ENCODE measurements around the gene ANKLE1.
A peak's percentile ranks its signal among the peaks of the same experiment; 100 is the strongest.

The ANKLE1 gene

GRCh38 chr19:17302391-17303166 is 20.9 kb downstream of the ANKLE1 start:
- H3K4me1 Mint-ChIP-seq (ENCODE audit: low read depth) = peaks cover 41% of the 10 kb centered on the region
- intact Hi-C loops (cut with micrococcal nuclease) = no loop called here
- peaks cover 50% of the 10 kb centered on the region for H3K36me3 Mint-ChIP-seq (ENCODE audit: low read depth)
- no peaks in the 10 kb centered on the region for H3K9me3 Mint-ChIP-seq
- peak overlapping the region; percentile 54 for H3K27ac Mint-ChIP-seq
- peak overlapping the region; percentile 78 for H3K4me3 Mint-ChIP-seq
- H3K27me3 Mint-ChIP-seq = no peaks in the 10 kb centered on the region

DNA sequence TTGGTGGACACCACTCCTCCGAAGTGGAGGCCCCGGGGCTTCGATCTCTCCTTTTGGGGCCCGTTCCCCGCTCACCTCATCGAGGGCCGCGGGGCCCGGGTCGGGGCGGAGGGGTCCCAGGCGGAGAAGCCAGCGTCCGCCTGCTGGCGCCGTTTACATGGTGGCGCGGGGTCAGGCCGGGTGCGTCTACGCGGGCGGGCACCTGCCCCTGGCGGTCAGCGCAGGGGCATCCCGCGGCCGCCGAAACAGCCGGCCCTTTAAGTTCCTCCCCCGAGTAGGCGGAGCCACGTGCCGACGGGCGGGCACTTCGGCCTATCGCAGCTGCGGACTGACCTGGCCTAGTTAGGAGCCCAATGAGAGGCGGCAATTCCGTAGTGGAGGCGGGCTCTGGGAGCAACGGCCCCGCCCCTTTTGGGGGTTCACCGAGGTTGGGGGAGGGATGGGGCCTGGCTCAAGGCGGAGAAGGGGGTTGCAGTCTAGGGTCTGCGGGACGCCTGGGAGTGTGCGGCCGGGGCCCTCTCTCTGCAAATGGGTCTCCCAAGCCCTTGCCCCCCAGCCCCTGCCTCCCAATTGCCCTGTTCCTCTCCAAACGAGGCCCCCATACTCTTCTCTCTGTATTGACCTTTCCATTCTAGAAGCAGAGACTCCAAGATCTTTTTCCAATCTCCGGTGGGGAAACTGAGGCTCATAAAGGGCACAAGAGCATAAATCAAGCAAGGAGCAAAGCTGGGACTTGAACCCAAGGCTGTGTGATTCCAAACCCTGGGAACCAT is 21.7 kb downstream of the ANKLE1 start, which contains the start of gene ABHD8:
TSS of gene ABHD8 (minus strand) at position 259 of the 773 bp plus-strand sequence. CDS start 1,809 bp downstream, outside the sequence.
- intact Hi-C loops (cut with micrococcal nuclease) = no loop called here
- Mint-ChIP-seq H3K36me3 (ENCODE audit: low read depth) (peaks cover 44% of the 10 kb centered on the region), H3K4me1 (ENCODE audit: low read depth) (peaks cover 46% of the 10 kb centered on the region), H3K27me3 (no peaks in the 10 kb centered on the region), H3K4me3 (peak within 1 kb of the TSS; percentile 78), H3K27ac (peak within 1 kb of the TSS; percentile 54), H3K9me3 (no peaks in the 10 kb centered on the region)

- Mint-ChIP-seq H3K4me3 (peak overlapping the region; percentile 78), H3K36me3 (ENCODE audit: low read depth) (peaks cover 39% of the 10 kb centered on the region), H3K9me3 (no peaks in the 10 kb centered on the region), H3K4me1 (ENCODE audit: low read depth) (peaks cover 48% of the 10 kb centered on the region), H3K27me3 (no peaks in the 10 kb centered on the region), H3K27ac (no peak overlapping the region)
- intact Hi-C loops (cut with micrococcal nuclease) = no loop called here
Observed at GRCh38 chr19:17303940-17304267, 22.2 kb downstream of the ANKLE1 start.

- H3K27ac Mint-ChIP-seq = peak overlapping the region; percentile 92
Observed at GRCh38 chr19:17304386-17305215, 22.9 kb downstream of the ANKLE1 start.

GRCh38 chr19:17305216-17305516 is 23.5 kb downstream of the ANKLE1 start:
- intact Hi-C loops (cut with micrococcal nuclease) = loop anchor here (1.0 kb wide), 2 partner anchors 13 to 38 kb away; partner anchors contain the start of gene BABAM1
- Mint-ChIP-seq H3K27me3 (no peaks in the 10 kb centered on the region), H3K4me1 (ENCODE audit: low read depth) (peaks cover 55% of the 10 kb centered on the region), H3K4me3 (peak overlapping the region; percentile 85), H3K9me3 (no peaks in the 10 kb centered on the region), H3K36me3 (ENCODE audit: low read depth) (peaks cover 41% of the 10 kb centered on the region), H3K27ac (peak overlapping the region; percentile 92)

More at GRCh38 chr19:17304386-17305215, 22.9 kb downstream of the ANKLE1 start:
- Mint-ChIP-seq H3K4me1 (ENCODE audit: low read depth) (peaks cover 52% of the 10 kb centered on the region), H3K9me3 (no peaks in the 10 kb centered on the region), H3K4me3 (peak overlapping the region; percentile 85), H3K36me3 (ENCODE audit: low read depth) (peaks cover 41% of the 10 kb centered on the region), H3K27me3 (no peaks in the 10 kb centered on the region)
- intact Hi-C loops (cut with micrococcal nuclease) = loop anchor here (1.0 kb wide), 2 partner anchors 12 to 37 kb away; partner anchors contain the start of gene BABAM1

DNA sequence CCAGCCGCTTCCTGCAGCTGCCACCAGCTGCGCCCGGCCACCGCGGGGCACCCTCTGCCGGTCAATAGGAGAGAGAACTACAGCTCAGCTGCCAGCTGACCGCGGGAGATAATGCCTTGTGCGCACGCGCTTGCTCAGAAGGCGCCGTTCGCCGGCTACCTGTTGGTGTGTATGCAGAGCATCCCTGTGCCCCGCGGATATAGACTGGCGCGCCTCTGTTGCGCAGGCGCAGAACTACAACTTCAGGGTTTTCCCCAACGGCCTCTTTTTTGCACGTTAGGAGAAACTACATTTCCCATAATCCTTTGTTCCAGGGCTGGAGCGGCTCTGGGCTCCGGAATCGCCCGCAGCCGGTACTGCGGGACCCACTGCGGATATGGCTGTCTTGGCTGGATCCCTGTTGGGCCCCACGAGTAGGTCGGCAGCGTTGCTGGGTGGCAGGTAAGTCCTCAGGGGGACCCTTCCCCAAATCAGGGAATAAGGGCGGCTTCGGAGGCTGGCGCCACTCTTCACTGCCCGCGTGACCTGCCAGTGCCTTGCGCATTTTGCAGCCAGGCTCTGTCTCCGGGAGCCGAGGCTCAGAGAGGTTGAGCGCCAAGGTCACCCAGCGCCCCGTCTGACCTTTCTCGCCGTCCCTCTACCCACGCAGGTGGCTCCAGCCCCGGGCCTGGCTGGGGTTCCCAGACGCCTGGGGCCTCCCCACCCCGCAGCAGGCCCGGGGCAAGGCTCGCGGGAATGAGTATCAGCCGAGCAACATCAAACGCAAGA is 24.0 kb downstream of the ANKLE1 start, which contains the start of gene MRPL34:
TSS of gene MRPL34 (plus strand) at position 356 of the 768 bp plus-strand sequence. CDS start at position 377, 21 bp downstream.
- intact Hi-C loops (cut with micrococcal nuclease) = loop anchor here (1.0 kb wide), 2 partner anchors 13 to 38 kb away; partner anchors contain the start of gene BABAM1
- no peaks in the 10 kb centered on the region for H3K27me3 Mint-ChIP-seq
- peaks cover 60% of the 10 kb centered on the region for H3K4me1 Mint-ChIP-seq (ENCODE audit: low read depth)
- H3K4me3 Mint-ChIP-seq = peak within 1 kb of the TSS; percentile 85
- peaks cover 40% of the 10 kb centered on the region for H3K36me3 Mint-ChIP-seq (ENCODE audit: low read depth)
- no peaks in the 10 kb centered on the region for H3K9me3 Mint-ChIP-seq
- peak within 1 kb of the TSS; percentile 92 for H3K27ac Mint-ChIP-seq

DNA sequence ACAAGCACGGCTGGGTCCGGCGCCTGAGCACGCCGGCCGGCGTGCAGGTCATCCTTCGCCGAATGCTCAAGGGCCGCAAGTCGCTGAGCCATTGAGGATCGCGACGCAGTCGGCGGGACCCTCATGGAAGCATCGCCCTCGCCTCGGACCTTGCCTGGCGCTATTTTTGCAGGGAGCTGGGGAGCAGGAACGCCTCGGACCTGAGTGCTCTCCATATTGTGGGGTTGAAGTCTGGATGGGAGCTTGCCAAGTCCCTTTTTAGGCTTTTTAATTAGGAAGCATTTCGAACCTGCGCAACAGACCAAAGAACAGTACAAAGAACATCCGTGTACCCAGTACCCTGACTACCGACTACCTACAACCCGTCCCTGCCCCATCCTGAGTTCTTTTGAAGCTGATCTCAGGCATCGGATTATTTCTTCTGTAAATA is 24.6 kb downstream of the ANKLE1 start:
- Mint-ChIP-seq H3K4me1 (ENCODE audit: low read depth) (peaks cover 65% of the 10 kb centered on the region), H3K9me3 (no peaks in the 10 kb centered on the region), H3K27ac (peak overlapping the region; percentile 92), H3K4me3 (peak overlapping the region; percentile 85), H3K36me3 (ENCODE audit: low read depth) (peaks cover 40% of the 10 kb centered on the region), H3K27me3 (no peaks in the 10 kb centered on the region)
- intact Hi-C loops (cut with micrococcal nuclease) = no loop called here

GRCh38 chr19:17307876-17308377 is 26.2 kb downstream of the ANKLE1 start:
- Mint-ChIP-seq H3K27me3 (no peaks in the 10 kb centered on the region), H3K27ac (no peak overlapping the region)

GRCh38 chr19:17309198-17309964 is 27.7 kb downstream of the ANKLE1 start, which contains the start of gene DDA1:
Gene DDA1, plus strand, starts transcription at chr19:17309563. Its CDS starts 92 bp downstream, at chr19:17309655.
- Mint-ChIP-seq H3K9me3 (no peaks in the 10 kb centered on the region), H3K4me1 (ENCODE audit: low read depth) (peaks cover 57% of the 10 kb centered on the region), H3K36me3 (ENCODE audit: low read depth) (peaks cover 66% of the 10 kb centered on the region), H3K4me3 (peak within 1 kb of the TSS; percentile 99), H3K27me3 (no peaks in the 10 kb centered on the region), H3K27ac (peak within 1 kb of the TSS; percentile 89)
- intact Hi-C loops (cut with micrococcal nuclease) = loop anchor here (1.0 kb wide), 1 partner anchor 28 kb away; the partner anchor contains the start of gene GTPBP3

More at GRCh38 chr19:17307876-17308377, 26.2 kb downstream of the ANKLE1 start:
- intact Hi-C loops (cut with micrococcal nuclease) = no loop called here
- Mint-ChIP-seq H3K9me3 (no peaks in the 10 kb centered on the region), H3K4me3 (no peak overlapping the region), H3K36me3 (ENCODE audit: low read depth) (peaks cover 51% of the 10 kb centered on the region), H3K4me1 (ENCODE audit: low read depth) (peaks cover 65% of the 10 kb centered on the region)

GRCh38 chr19:17309965-17310461 is 28.3 kb downstream of the ANKLE1 start:
- Mint-ChIP-seq H3K4me1 (ENCODE audit: low read depth) (peaks cover 50% of the 10 kb centered on the region), H3K9me3 (no peaks in the 10 kb centered on the region), H3K36me3 (ENCODE audit: low read depth) (peaks cover 72% of the 10 kb centered on the region), H3K27me3 (no peaks in the 10 kb centered on the region), H3K4me3 (peak overlapping the region; percentile 99), H3K27ac (peak overlapping the region; percentile 89)
- intact Hi-C loops (cut with micrococcal nuclease) = loop anchor here (1.0 kb wide), 1 partner anchor 27 kb away; the partner anchor contains the start of gene GTPBP3

GRCh38 chr19:17311455-17312188 is 29.9 kb downstream of the ANKLE1 start:
- intact Hi-C loops (cut with micrococcal nuclease) = no loop called here
- Mint-ChIP-seq H3K27me3 (no peaks in the 10 kb centered on the region), H3K4me3 (no peak overlapping the region), H3K4me1 (ENCODE audit: low read depth) (peaks cover 49% of the 10 kb centered on the region), H3K36me3 (ENCODE audit: low read depth) (peaks cover 75% of the 10 kb centered on the region), H3K9me3 (no peaks in the 10 kb centered on the region), H3K27ac (no peak overlapping the region)
